Neural cell (in vitro differentiated cells): ENCODE results near the gene CTTNBP2NL. TPM values are rescaled to one million over a fixed set of nuclear protein-coding genes. Genes with fewer than 3 reads are reported as not detected.

Source experiments
- H2AFZ ChIP-seq: fragments of 200-600, 300-800 bp; sonication (generic), shearing (Covaris generic); 2 replicates; pipeline ENCODE4 v1.6.0; 2014; ENCODE audit warnings: low read depth, mild to moderate bottlenecking, antibody characterized with exemption, low read length, moderate library complexity
- H3F3A ChIP-seq: fragments of 200-600 bp; shearing (Covaris generic); 2 replicates; pipeline ENCODE4 v1.6.1; 2016; ENCODE audit warnings: mild to moderate bottlenecking, moderate library complexity, mixed read lengths, antibody characterized with exemption, low read length; ENCODE audit not compliant: insufficient read depth, poor library complexity, severe bottlenecking
- H3K27ac ChIP-seq: fragments of 200-600, 300-800 bp; sonication (generic), shearing (Covaris generic); 2 replicates; pipeline ENCODE4 v1.5.1; 2014; ENCODE audit warnings: mild to moderate bottlenecking, low read length, moderate library complexity
- H3K27me3 ChIP-seq: fragments of 300-800, 200-600 bp; sonication (generic), shearing (Covaris generic); 2 replicates; pipeline ENCODE4 v1.6.0; 2014; ENCODE audit warnings: mild to moderate bottlenecking, low read depth, low read length, moderate library complexity; ENCODE audit not compliant: insufficient read depth
- H3K36me3 ChIP-seq: fragments of 300-800, 200-600 bp; sonication (generic), shearing (Covaris generic); 2 replicates; pipeline ENCODE4 v1.5.1; 2014; ENCODE audit warnings: mild to moderate bottlenecking, antibody characterized with exemption, low read length, moderate library complexity; ENCODE audit not compliant: insufficient read depth
- H3K4me2 ChIP-seq: fragments of 300-800, 200-600 bp; sonication (generic), shearing (Covaris generic); 2 replicates; pipeline ENCODE4 v1.6.0; 2014; ENCODE audit warnings: mild to moderate bottlenecking, low read length
- H3K4me3 ChIP-seq: fragments of 300-800, 200-600 bp; sonication (generic), shearing (Covaris generic); 2 replicates; pipeline ENCODE4 v1.5.1; 2014; ENCODE audit warnings: mild to moderate bottlenecking, low read length, moderate library complexity
- H3K79me2 ChIP-seq: fragments of 200-600 bp; shearing (Covaris generic); replicated peaks from 2 replicates; pipeline ENCODE4 v1.6.0; 2014; ENCODE audit warnings: mild to moderate bottlenecking, low read length, moderate library complexity; ENCODE audit not compliant: insufficient read depth
- H3K9ac ChIP-seq: fragments of 300-800, 200-600 bp; sonication (generic), shearing (Covaris generic); 2 replicates; pipeline ENCODE4 v1.6.1; 2016; ENCODE audit warnings: mild to moderate bottlenecking, low read length, mixed read lengths
- H3K9me2 ChIP-seq: fragments of 200-600 bp; shearing (Covaris generic); 2 replicates; pipeline ENCODE4 v1.6.1; 2016; ENCODE audit warnings: mild to moderate bottlenecking, low read length, mixed read lengths; ENCODE audit not compliant: insufficient read depth
- H3K9me3 ChIP-seq: fragments of 200-600, 300-800 bp; sonication (generic), shearing (Covaris generic); 2 replicates; pipeline ENCODE4 v1.6.1; 2016; ENCODE audit warnings: mild to moderate bottlenecking, mixed run types, low read length, moderate library complexity, mixed read lengths
- H4K20me1 ChIP-seq: fragments of 200-600 bp; shearing (Covaris generic); 2 replicates; pipeline ENCODE4 v1.6.1; 2016; ENCODE audit warnings: mild to moderate bottlenecking, mixed run types; ENCODE audit not compliant: insufficient read depth
- EP300 ChIP-seq: fragments of 450-650 bp; conservative IDR thresholded peaks from 2 replicates; pipeline ENCODE4 v1.6.1; 2014; ENCODE audit warnings: antibody characterized with exemption, mild to moderate bottlenecking, moderate library complexity; ENCODE audit not compliant: poor library complexity, severe bottlenecking
- EZH2 ChIP-seq: fragments of 200-600, 300-800 bp; shearing (Covaris generic), sonication (generic); IDR thresholded peaks from 2 replicates; pipeline ENCODE4 v1.6.1; 2014; ENCODE audit warnings: antibody characterized with exemption, low read length, borderline replicate concordance, mild to moderate bottlenecking; ENCODE audit not compliant: insufficient read depth, poor library complexity, severe bottlenecking
- MXI1 ChIP-seq: fragments of 450-650 bp; conservative IDR thresholded peaks from 2 replicates; pipeline ENCODE4 v1.6.1; 2014; ENCODE audit warnings: antibody characterized with exemption, mild to moderate bottlenecking; ENCODE audit not compliant: poor library complexity, severe bottlenecking
- POLR2AphosphoS5 ChIP-seq: IDR thresholded peaks from 2 replicates; pipeline ENCODE4 v1.6.1; 2012
- RAD21 ChIP-seq: fragments of 450-650 bp; conservative IDR thresholded peaks from 2 replicates; pipeline ENCODE4 v1.6.1; 2014; ENCODE audit warnings: antibody characterized with exemption, mild to moderate bottlenecking, moderate library complexity
- REST ChIP-seq: IDR thresholded peaks from 2 replicates; pipeline ENCODE4 v1.6.1; 2012; ENCODE audit warnings: borderline replicate concordance
- SMC3 ChIP-seq: fragments of 450-650 bp; conservative IDR thresholded peaks from 2 replicates; pipeline ENCODE4 v1.6.1; 2014; ENCODE audit warnings: antibody characterized with exemption, mild to moderate bottlenecking, moderate library complexity; ENCODE audit not compliant: poor library complexity
- TAF1 ChIP-seq: IDR thresholded peaks from 2 replicates; pipeline ENCODE4 v1.6.1; 2012; ENCODE audit warnings: low read depth
- polyA plus RNA-seq: library from polyadenylated mRNA; depleted of rRNA; stranded (reverse); fragments of >200 nt; gene quantifications from 2 replicates; pipeline ENCODE4 v1.2.3, GENCODE V29; 2014
- TF ChIP-seq, protein P1 (sequence below): fragments of 450-650 bp; IDR thresholded peaks from 2 replicates; pipeline ENCODE4 v1.5.1; 2014; ENCODE audit warnings: antibody characterized with exemption, mild to moderate bottlenecking, moderate library complexity; ENCODE audit not compliant: poor library complexity, severe bottlenecking

CTTNBP2NL gene
- polyA plus RNA-seq, 1 donor from 2014 or later, result 11.8 TPM

- no peaks in the 10 kb centered on the region for H3K27me3 ChIP-seq
- H3K79me2 ChIP-seq, result no peaks in the 10 kb centered on the region
- H3K9ac ChIP-seq, result no peak overlapping the region
- H3K36me3 ChIP-seq, result no peaks in the 10 kb centered on the region
- no peak overlapping the region for H2AFZ ChIP-seq
- H3K27ac ChIP-seq, result no peak overlapping the region
- no peaks in the 10 kb centered on the region for H3F3A ChIP-seq
- H3K9me3 ChIP-seq, result no peaks in the 10 kb centered on the region
- no peaks in the 10 kb centered on the region for H4K20me1 ChIP-seq
- TF ChIP-seq EP300, result no peak
- no peak for TF ChIP-seq SMC3
- TF ChIP-seq RAD21, result no peak
- TF ChIP-seq REST, result no peak
- no peak for TF ChIP-seq POLR2AphosphoS5
- TF ChIP-seq, protein P1, sequence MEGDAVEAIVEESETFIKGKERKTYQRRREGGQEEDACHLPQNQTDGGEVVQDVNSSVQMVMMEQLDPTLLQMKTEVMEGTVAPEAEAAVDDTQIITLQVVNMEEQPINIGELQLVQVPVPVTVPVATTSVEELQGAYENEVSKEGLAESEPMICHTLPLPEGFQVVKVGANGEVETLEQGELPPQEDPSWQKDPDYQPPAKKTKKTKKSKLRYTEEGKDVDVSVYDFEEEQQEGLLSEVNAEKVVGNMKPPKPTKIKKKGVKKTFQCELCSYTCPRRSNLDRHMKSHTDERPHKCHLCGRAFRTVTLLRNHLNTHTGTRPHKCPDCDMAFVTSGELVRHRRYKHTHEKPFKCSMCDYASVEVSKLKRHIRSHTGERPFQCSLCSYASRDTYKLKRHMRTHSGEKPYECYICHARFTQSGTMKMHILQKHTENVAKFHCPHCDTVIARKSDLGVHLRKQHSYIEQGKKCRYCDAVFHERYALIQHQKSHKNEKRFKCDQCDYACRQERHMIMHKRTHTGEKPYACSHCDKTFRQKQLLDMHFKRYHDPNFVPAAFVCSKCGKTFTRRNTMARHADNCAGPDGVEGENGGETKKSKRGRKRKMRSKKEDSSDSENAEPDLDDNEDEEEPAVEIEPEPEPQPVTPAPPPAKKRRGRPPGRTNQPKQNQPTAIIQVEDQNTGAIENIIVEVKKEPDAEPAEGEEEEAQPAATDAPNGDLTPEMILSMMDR, result no peak
- no peak for TF ChIP-seq MXI1
- no peak for TF ChIP-seq EZH2
- TF ChIP-seq TAF1, result no peak
- no peak overlapping the region for H3K4me2 ChIP-seq
- H3K9me2 ChIP-seq, result peaks cover 3% of the 10 kb centered on the region
- no peak overlapping the region for H3K4me3 ChIP-seq
Observed at GRCh38 chr1:112488141-112488540, 92.1 kb downstream of the CTTNBP2NL start.

- Histone ChIP-seq H2AFZ (no peak overlapping the region), H3K4me3 (no peak overlapping the region), H3K9me2 (peaks cover 3% of the 10 kb centered on the region), H3K4me2 (no peak overlapping the region), H3F3A (no peaks in the 10 kb centered on the region), H3K9ac (no peak overlapping the region), H3K9me3 (no peaks in the 10 kb centered on the region), H3K36me3 (no peaks in the 10 kb centered on the region), H4K20me1 (no peaks in the 10 kb centered on the region), H3K27ac (no peak overlapping the region), H3K79me2 (no peaks in the 10 kb centered on the region), H3K27me3 (no peaks in the 10 kb centered on the region)
- TF ChIP-seq TAF1 (no peak), MXI1 (no peak), RAD21 (no peak), SMC3 (no peak), EZH2 (no peak), EP300 (no peak), REST (no peak), POLR2AphosphoS5 (no peak)
- TF ChIP-seq, protein P1, result no peak
Observed at GRCh38 chr1:112492076-112492475, 96.1 kb downstream of the CTTNBP2NL start.
